Cardiac muscle cell (in vitro differentiated cells and primary cell): ENCODE results near the gene SLC15A4. TPM values are rescaled to one million over a fixed set of nuclear protein-coding genes. Genes with fewer than 3 reads are reported as not detected.

Source experiments
- DNase-seq, 2 donors: peaks; one replicate each; pipeline versions ENCODE4 v3.0.0 to v3.0.0-alpha.2; 2010 to 2017; ENCODE audit warnings: low read depth in 1 of 2, low spot score in 1 of 2
- H3K27ac ChIP-seq: fragments of 200-600 bp; sonication (generic); 2 replicates; pipeline ENCODE4 v1.5.1; 2016
- H3K27me3 ChIP-seq: fragments of 200-600 bp; sonication (generic); 2 replicates; pipeline ENCODE4 v1.6.0; 2016; ENCODE audit warnings: control low read depth
- H3K36me3 ChIP-seq: fragments of 200-600 bp; sonication (generic); 2 replicates; pipeline ENCODE4 v1.5.1; 2016; ENCODE audit warnings: control low read depth
- H3K4me1 ChIP-seq: fragments of 200-600 bp; sonication (generic); 2 replicates; pipeline ENCODE4 v1.8.1; 2017; ENCODE audit warnings: low read depth, mild to moderate bottlenecking, mixed run types
- H3K4me3 ChIP-seq: fragments of 200-600 bp; sonication (generic); 2 replicates; pipeline ENCODE4 v1.5.1; 2016; ENCODE audit warnings: mild to moderate bottlenecking
- H3K9me3 ChIP-seq: fragments of 200-600 bp; sonication (generic); 2 replicates; pipeline ENCODE4 v1.5.1; 2017; ENCODE audit warnings: low read depth, mild to moderate bottlenecking, control low read depth
- CTCF ChIP-seq: IDR thresholded peaks from 2 replicates; pipeline ENCODE4 v1.5.1; 2012; ENCODE audit warnings: low read depth, mild to moderate bottlenecking, low read length
- polyA plus RNA-seq: library from polyadenylated mRNA; unstranded; fragments of >200 nt; fragmentation: Nextera tagmentation; extraction: Ambion mirVana; gene quantifications from 2 replicates; pipeline ENCODE4 v1.2.1, GENCODE V29; 2016
- total RNA-seq: library from RNA; depleted of rRNA; stranded (reverse); fragments of >200 nt; gene quantifications from 2 replicates; pipeline ENCODE4 v1.2.3, GENCODE V29; 2016

The SLC15A4 gene
- total and polyA plus RNA-seq, 2 experiments from 2014 or later, result 27.2 to 39.4 TPM

DNA sequence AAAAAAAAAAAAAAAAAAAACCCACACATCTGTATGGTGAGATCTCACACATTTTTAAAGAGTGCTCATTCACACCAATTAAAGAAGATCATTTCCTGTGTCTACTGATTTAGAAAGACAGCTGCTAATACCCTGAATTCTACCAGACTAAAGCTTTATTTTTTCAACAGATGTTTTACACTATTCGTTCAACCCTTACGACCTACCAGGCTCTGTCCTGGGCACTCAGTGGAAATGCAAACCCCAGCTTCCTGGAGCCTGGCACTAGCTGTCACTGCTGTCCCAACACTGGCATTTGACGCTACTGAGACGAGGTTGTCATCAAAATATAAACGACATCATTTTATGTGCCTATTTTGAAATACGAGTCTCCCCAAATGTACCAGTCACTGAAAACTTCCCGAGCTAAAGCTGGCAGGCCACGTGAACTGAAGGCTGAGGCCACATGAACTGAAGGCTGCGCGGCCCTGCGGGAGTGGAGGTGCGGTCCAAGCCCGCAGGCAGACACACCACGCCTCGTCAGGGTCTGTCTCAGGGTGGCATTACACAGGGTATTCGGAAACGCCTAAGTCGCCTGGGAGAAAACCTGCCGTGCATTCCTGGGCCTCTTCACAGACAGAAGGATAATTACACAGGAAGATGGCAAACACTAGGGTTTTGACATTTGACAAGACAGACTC, 27.2 kb downstream of the SLC15A4 start:
- Histone ChIP-seq H3K4me1 (no peaks in the 10 kb centered on the region), H3K27ac (no peak overlapping the region), H3K27me3 (no peaks in the 10 kb centered on the region), H3K4me3 (no peak overlapping the region), H3K36me3 (peaks cover 47% of the 10 kb centered on the region), H3K9me3 (no peaks in the 10 kb centered on the region)
- DNase-seq, result no peak
- TF ChIP-seq CTCF, result no peak

GRCh38 chr12:128795530-128796361, 28.0 kb downstream of the SLC15A4 start:
- H3K9me3 ChIP-seq, result no peaks in the 10 kb centered on the region
- no peak overlapping the region for H3K27ac ChIP-seq
- no peak for TF ChIP-seq CTCF
- no peaks in the 10 kb centered on the region for H3K4me1 ChIP-seq
- DNase-seq, result no peak
- no peak overlapping the region for H3K4me3 ChIP-seq
- H3K27me3 ChIP-seq, result no peaks in the 10 kb centered on the region
- H3K36me3 ChIP-seq, result peaks cover 47% of the 10 kb centered on the region

DNA sequence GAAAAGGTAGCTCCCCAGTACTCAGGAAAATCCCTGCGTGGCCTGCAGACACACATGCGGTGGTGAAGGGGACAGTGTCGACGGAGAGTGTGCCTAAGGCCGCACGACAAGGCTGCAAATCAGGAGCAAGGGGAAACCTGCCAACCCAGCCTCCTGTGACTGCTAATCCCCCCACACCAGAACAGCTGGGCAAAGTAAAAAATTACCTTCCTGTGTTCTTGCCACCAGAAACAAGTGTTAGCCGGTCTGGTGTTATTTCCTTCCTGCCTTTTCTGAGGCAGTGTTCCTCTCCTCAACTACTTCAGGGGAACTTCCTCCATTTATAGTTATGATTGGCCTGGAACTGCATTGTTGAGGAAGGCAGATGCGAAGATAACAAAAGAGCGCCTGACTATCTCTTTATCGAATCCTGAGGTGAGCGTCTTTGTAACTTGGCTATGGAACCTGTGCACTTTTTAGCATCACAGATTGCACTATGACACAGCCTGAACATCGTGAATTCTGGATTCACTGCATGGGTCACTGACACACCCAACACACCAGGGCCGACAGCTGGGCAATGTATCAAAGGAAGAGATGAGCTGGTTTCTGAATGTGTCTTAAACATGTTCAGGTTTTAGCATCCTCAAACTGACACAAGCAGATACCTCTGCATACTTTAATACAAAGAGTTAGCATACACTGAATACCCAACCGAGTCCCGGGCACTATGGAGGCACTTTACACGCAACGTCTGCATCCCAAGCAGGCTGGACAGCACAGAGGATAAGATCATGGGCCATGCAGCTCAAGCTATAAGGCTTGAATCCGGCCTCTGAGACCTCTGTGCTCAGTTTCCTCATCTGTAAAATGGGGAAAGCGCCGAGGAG, 28.9 kb downstream of the SLC15A4 start:
- Histone ChIP-seq H3K27me3 (no peaks in the 10 kb centered on the region), H3K4me3 (no peak overlapping the region), H3K36me3 (peaks cover 49% of the 10 kb centered on the region), H3K27ac (no peak overlapping the region), H3K4me1 (no peaks in the 10 kb centered on the region), H3K9me3 (no peaks in the 10 kb centered on the region)
- no peak for DNase-seq
- TF ChIP-seq CTCF, result no peak

GRCh38 chr12:128793701-128794100, 30.1 kb downstream of the SLC15A4 start:
- Histone ChIP-seq H3K4me3 (no peak overlapping the region), H3K36me3 (peaks cover 40% of the 10 kb centered on the region), H3K27ac (no peak overlapping the region), H3K9me3 (no peaks in the 10 kb centered on the region), H3K27me3 (no peaks in the 10 kb centered on the region), H3K4me1 (no peaks in the 10 kb centered on the region)
- DNase-seq, result no peak
- TF ChIP-seq CTCF, result no peak

- Histone ChIP-seq H3K4me3 (no peak overlapping the region), H3K4me1 (no peaks in the 10 kb centered on the region), H3K36me3 (peaks cover 34% of the 10 kb centered on the region), H3K27me3 (no peaks in the 10 kb centered on the region), H3K9me3 (no peaks in the 10 kb centered on the region), H3K27ac (no peak overlapping the region)
- no peak for TF ChIP-seq CTCF
- no peak for DNase-seq
Observed at GRCh38 chr12:128792881-128793280, 30.9 kb downstream of the SLC15A4 start.
